Psoas muscle (tissue), 8 donors: Measurements from ENCODE around the gene CERS6. TPM values are rescaled to one million over a fixed set of nuclear protein-coding genes. Genes with fewer than 3 reads are reported as not detected.

Experiments used
- ATAC-seq, 4 donors: fragments of 200-7000 bp; cut with Tn5 transposase; one replicate each; pipeline ENCODE4 v1.9.1; 2020; ENCODE audit warnings: moderate library complexity in 3 of 4, mild to moderate bottlenecking in 2 of 4
- DNase-seq, 2 donors: peaks; one replicate each; pipeline ENCODE4 v3.0.0-alpha.2; 2020
- H3K27ac ChIP-seq: fragments of 200-600 bp; one replicate; pipeline ENCODE4 v1.8.0; 2022
- H3K27me3 ChIP-seq, 3 donors: fragments of 200-600 bp in 1 of 3; one replicate each; pipeline versions ENCODE4 v1.6.1 to v1.8.0; 2013 to 2022; ENCODE audit warnings: low read length in 2 of 3, mild to moderate bottlenecking in 2 of 3, moderate library complexity in 1 of 3; ENCODE audit not compliant: insufficient read depth in 3 of 3
- H3K36me3 ChIP-seq, 2 donors: fragments of 200-600 bp in 1 of 2; one replicate each; pipeline versions ENCODE4 v1.6.1 to v1.8.0; 2013 to 2022; ENCODE audit warnings: low read depth in 1 of 2, mild to moderate bottlenecking in 1 of 2, moderate library complexity in 1 of 2; ENCODE audit not compliant: insufficient read depth in 1 of 2
- H3K4me1 ChIP-seq: fragments of 200-600 bp; one replicate; pipeline ENCODE4 v1.8.0; 2022
- H3K4me3 ChIP-seq: fragments of 200-600 bp; one replicate; pipeline ENCODE4 v1.8.0; 2022; ENCODE audit warnings: mild to moderate bottlenecking
- H3K9me3 ChIP-seq: fragments of 200-600 bp; one replicate; pipeline ENCODE4 v1.8.0; 2022
- WGBS, 3 donors: extraction: QIAGEN DNeasy Blood & Tissue Kit; methylation state at CpG; one replicate each; pipeline versions ENCODE4 v1.1.6 to v1.1.7; 2013; 5-methylcytosine and 5-hydroxymethylcytosine counted together
- intact Hi-C, 2 donors: fragments of 100-400 bp; cut with DNase I; formaldehyde crosslinking; loops; one replicate each; pipeline versions ENCODE4 v1.11.0 to v1.14.2; 2022
- polyA plus RNA-seq, 3 donors: library from polyadenylated mRNA; stranded (reverse); fragments of 200-250 nt; gene quantifications; one replicate each; pipeline ENCODE4 v1.2.3, GENCODE V29; 2013
- total RNA-seq, 4 donors: library from RNA; stranded (reverse); fragmentation: NEBNext Ultra II Directional in 2 of 4; extraction: Animal tissue kit (Norgen Biotek cat#: 25700) in 2 of 4; gene quantifications; one replicate each; pipeline versions ENCODE4 v1.2.1 to v1.2.4, GENCODE V29; 2021 to 2023
- TF ChIP-seq, protein P1 (sequence below): fragments of 200-600 bp; IDR thresholded peaks from one replicate; pipeline ENCODE4 v1.8.0; 2022; ENCODE audit warnings: antibody characterized with exemption
- donor health status: healthy with polysubstance abuse.
- donor health status: DM: no; HTN: no; CAD: no; lungs with moderate emphysema.
- donor health status: Bipolar disorder and iron deficiency.
- donor health status: healthy.
- donor health status: DM: yes; HTN: yes; CAD: no.
- donor health status: DM: no; HTN: no; CAD: no.
- donor health status: DM: no; HTN: no; CAD: no.
- donor health status: DM: yes; HTN: yes; CAD: no.

CERS6 gene
- total and polyA plus RNA-seq, 7 donors: 4.8 to 18.1 (median 11.2) TPM

- TF ChIP-seq, protein P1, sequence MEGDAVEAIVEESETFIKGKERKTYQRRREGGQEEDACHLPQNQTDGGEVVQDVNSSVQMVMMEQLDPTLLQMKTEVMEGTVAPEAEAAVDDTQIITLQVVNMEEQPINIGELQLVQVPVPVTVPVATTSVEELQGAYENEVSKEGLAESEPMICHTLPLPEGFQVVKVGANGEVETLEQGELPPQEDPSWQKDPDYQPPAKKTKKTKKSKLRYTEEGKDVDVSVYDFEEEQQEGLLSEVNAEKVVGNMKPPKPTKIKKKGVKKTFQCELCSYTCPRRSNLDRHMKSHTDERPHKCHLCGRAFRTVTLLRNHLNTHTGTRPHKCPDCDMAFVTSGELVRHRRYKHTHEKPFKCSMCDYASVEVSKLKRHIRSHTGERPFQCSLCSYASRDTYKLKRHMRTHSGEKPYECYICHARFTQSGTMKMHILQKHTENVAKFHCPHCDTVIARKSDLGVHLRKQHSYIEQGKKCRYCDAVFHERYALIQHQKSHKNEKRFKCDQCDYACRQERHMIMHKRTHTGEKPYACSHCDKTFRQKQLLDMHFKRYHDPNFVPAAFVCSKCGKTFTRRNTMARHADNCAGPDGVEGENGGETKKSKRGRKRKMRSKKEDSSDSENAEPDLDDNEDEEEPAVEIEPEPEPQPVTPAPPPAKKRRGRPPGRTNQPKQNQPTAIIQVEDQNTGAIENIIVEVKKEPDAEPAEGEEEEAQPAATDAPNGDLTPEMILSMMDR: no peak
- ATAC-seq (no peak), DNase-seq (no peak)
- H3K4me1 ChIP-seq: peaks cover 6% of the 10 kb centered on the region
- no peaks in the 10 kb centered on the region for H3K9me3 ChIP-seq
- H3K36me3 ChIP-seq: no peaks in the 10 kb centered on the region
- no peak overlapping the region for H3K27ac ChIP-seq
- WGBS, 3 donors: 79 to 81% (median 79%) methylated on average over 3 to 6 of the region's 6 CpGs
- H3K27me3 ChIP-seq: no peaks in the 10 kb centered on the region
- intact Hi-C loops: no loop called here
- no peak overlapping the region for H3K4me3 ChIP-seq
These were observed 293.2 kb downstream of the CERS6 start for GRCh38 chr2:168749297-168749696.

- no peak overlapping the region for H3K4me3 ChIP-seq
- H3K27me3 ChIP-seq: no peaks in the 10 kb centered on the region
- no peaks in the 10 kb centered on the region for H3K9me3 ChIP-seq
- intact Hi-C loops: no loop called here
- TF ChIP-seq, protein P1: no peak
- no peak for DNase-seq
- H3K36me3 ChIP-seq: no peaks in the 10 kb centered on the region
- peaks cover 6% of the 10 kb centered on the region for H3K4me1 ChIP-seq
- H3K27ac ChIP-seq: no peak overlapping the region
- peak in 1 of 4 donors; percentile 31 for ATAC-seq
These were observed 295.1 kb downstream of the CERS6 start for GRCh38 chr2:168751104-168751740.

DNA sequence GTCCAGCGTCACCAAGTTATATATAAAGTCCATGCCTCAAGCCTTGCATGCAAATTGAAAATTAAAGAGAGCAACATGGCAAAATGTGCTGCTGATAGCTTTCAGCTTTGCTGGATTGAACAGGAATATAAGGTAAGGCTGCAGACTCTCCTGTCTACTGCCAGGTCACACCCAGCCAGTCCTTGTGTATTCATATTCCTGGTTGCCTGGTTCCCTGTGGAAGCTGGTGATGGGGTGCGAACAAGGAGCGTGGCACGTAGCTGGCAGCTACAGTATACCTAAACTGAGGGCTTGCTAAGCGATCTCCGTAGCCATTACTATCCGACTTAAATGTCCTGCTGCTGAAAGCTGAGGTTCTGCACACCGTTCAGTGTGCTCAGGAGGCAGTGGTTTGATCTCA lies 296.3 kb downstream of the CERS6 start:
- 81 to 92% (median 92%) methylated on average over 8 of the region's 8 CpGs for WGBS, 3 donors
- Histone ChIP-seq H3K27ac (no peak overlapping the region), H3K4me1 (peaks cover 11% of the 10 kb centered on the region), H3K27me3 (no peaks in the 10 kb centered on the region), H3K4me3 (no peak overlapping the region), H3K9me3 (no peaks in the 10 kb centered on the region), H3K36me3 (no peaks in the 10 kb centered on the region)
- TF ChIP-seq, protein P1: no peak
- intact Hi-C loops: no loop called here
- DNase-seq (no peak), ATAC-seq (no peak)

GRCh38 chr2:168753765-168754329 lies 297.8 kb downstream of the CERS6 start:
- H3K4me3 ChIP-seq: no peak overlapping the region
- WGBS, 3 donors: 97 to 98% (median 97%) methylated on average over 8 of the region's 8 CpGs
- ATAC-seq (no peak), DNase-seq (no peak)
- no peaks in the 10 kb centered on the region for H3K27me3 ChIP-seq
- intact Hi-C loops: no loop called here
- TF ChIP-seq, protein P1: no peak
- H3K9me3 ChIP-seq: no peaks in the 10 kb centered on the region
- no peak overlapping the region for H3K27ac ChIP-seq
- H3K4me1 ChIP-seq: peaks cover 11% of the 10 kb centered on the region
- H3K36me3 ChIP-seq: no peaks in the 10 kb centered on the region

DNA sequence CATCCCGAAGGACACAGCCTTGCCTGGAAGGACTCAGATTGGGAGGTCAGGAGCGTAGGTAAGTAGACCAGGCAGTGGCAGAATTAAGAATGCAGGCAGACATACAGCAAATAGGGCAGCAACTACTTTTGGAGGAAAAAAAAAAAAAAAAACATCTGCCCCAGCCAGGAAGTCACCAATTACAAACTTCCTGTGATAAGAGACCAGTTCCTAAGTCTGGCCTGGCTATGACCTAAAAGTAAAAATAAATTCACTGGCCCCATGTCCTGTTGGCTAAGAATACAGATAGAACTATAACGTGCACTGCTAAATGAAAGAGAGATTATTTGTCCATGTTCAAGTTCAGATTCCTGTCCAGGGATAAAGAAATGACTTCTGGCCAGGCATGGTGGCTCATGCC lies 301.2 kb downstream of the CERS6 start:
- 49 to 55% (median 50%) methylated on average over 3 of the region's 3 CpGs for WGBS, 3 donors
- TF ChIP-seq, protein P1: no peak
- Histone ChIP-seq H3K36me3 (no peaks in the 10 kb centered on the region), H3K4me3 (no peak overlapping the region), H3K27me3 (no peaks in the 10 kb centered on the region), H3K4me1 (peaks cover 6% of the 10 kb centered on the region), H3K9me3 (no peaks in the 10 kb centered on the region), H3K27ac (no peak overlapping the region)
- no peak for ATAC-seq
- no peak for DNase-seq
- intact Hi-C loops: no loop called here
